Measurements from ENCODE around the gene CMC1. TPM values are rescaled to one million over a fixed set of nuclear protein-coding genes. Genes with fewer than 3 reads are reported as not detected.
"Not testable (repeated sequence)": the region's sequence is repeated elsewhere in the genome, so short reads cannot be mapped to it uniquely, and the experiment has no call there.

Gene CMC1
- total RNA-seq, 6 donors from 2014 or later = 4.6 to 20.7 (median 14.1) TPM

GRCh38 chr3:28267984-28268849 is 26.8 kb downstream of the CMC1 start:
- peak in 1 of 2 donors; percentile 33 for DNase-seq
- TF ChIP-seq POLR2A (IDR thresholded peaks at IDR 0.05) = no peak
- no peak for TF ChIP-seq EP300 (IDR thresholded peaks at IDR 0.05)
- no peak for TF ChIP-seq CTCF (IDR thresholded peaks at IDR 0.05)
- peaks cover 0 to 26% (median 1%) of the 10 kb centered on the region in 4 donors for H3K36me3 ChIP-seq
- H3K27ac ChIP-seq = no peak overlapping the region
- H3K27me3 ChIP-seq = no peaks in the 10 kb centered on the region
- WGBS, 2 donors = 66 to 70% methylated on average over 5 of the region's 5 CpGs
- peaks cover 0 to 7% (median 6%) of the 10 kb centered on the region in 4 donors for H3K9me3 ChIP-seq
- no peak for ATAC-seq (ENCODE audit: low FRiP score in 2 of 2)
- H3K4me3 ChIP-seq = no peak overlapping the region
- no peaks in the 10 kb centered on the region for H3K4me1 ChIP-seq

- Histone ChIP-seq H3K36me3 (peaks cover 0 to 23% (median 1%) of the 10 kb centered on the region in 4 donors), H3K9me3 (peaks cover 0 to 15% (median 9%) of the 10 kb centered on the region in 4 donors), H3K27me3 (no peaks in the 10 kb centered on the region), H3K4me3 (no peak overlapping the region), H3K4me1 (no peaks in the 10 kb centered on the region), H3K27ac (no peak overlapping the region)
- WGBS, 2 donors = 75 to 85% methylated on average over 1 of the region's 1 CpG
- DNase-seq (no peak), ATAC-seq (ENCODE audit: low FRiP score in 2 of 2) (no peak)
- no peak for TF ChIP-seq EP300 (IDR thresholded peaks at IDR 0.05)
- no peak for TF ChIP-seq POLR2AphosphoS5 (IDR thresholded peaks at IDR 0.05)
- TF ChIP-seq CTCF (IDR thresholded peaks at IDR 0.05) = no peak
- no peak for TF ChIP-seq POLR2A (IDR thresholded peaks at IDR 0.05)
These were observed 27.6 kb downstream of the CMC1 start for GRCh38 chr3:28268989-28269388.

- H3K36me3 ChIP-seq = peaks cover 0 to 23% (median 0%) of the 10 kb centered on the region in 4 donors
- H3K27me3 ChIP-seq; DNase-seq; ATAC-seq (ENCODE audit: low FRiP score in 2 of 2); H3K4me1 ChIP-seq; H3K27ac ChIP-seq; H3K4me3 ChIP-seq: not testable (repeated sequence)
- H3K9me3 ChIP-seq = peaks cover 0 to 15% (median 9%) of the 10 kb centered on the region in 4 donors
- WGBS, 2 donors = 97 to 100% methylated on average over 2 of the region's 2 CpGs
These were observed 28.5 kb downstream of the CMC1 start for GRCh38 chr3:28269884-28270283.

- Histone ChIP-seq H3K27ac (no peak overlapping the region), H3K9me3 (peaks cover 0 to 15% (median 9%) of the 10 kb centered on the region in 4 donors), H3K4me1 (peaks cover 0 to under 1% (median 0%) of the 10 kb centered on the region in 4 donors), H3K4me3 (no peak overlapping the region), H3K36me3 (peaks cover 0 to 29% (median 2%) of the 10 kb centered on the region in 4 donors), H3K27me3 (no peaks in the 10 kb centered on the region)
- DNase-seq (no peak), ATAC-seq (ENCODE audit: low FRiP score in 2 of 2) (no peak)
- no peak for TF ChIP-seq EP300 (IDR thresholded peaks at IDR 0.05)
- no peak for TF ChIP-seq POLR2AphosphoS5 (IDR thresholded peaks at IDR 0.05)
- TF ChIP-seq CTCF (IDR thresholded peaks at IDR 0.05) = no peak
- no peak for TF ChIP-seq POLR2A (IDR thresholded peaks at IDR 0.05)
These were observed 32.4 kb downstream of the CMC1 start for GRCh38 chr3:28273837-28274236.

- WGBS, 2 donors = 62 to 71% methylated on average over 2 of the region's 2 CpGs
- Histone ChIP-seq H3K36me3 (peaks cover 0 to 12% (median 2%) of the 10 kb centered on the region in 4 donors), H3K27me3 (no peaks in the 10 kb centered on the region), H3K9me3 (peaks cover 0 to under 1% (median 0%) of the 10 kb centered on the region in 4 donors), H3K4me1 (peaks cover 0 to 6% (median 2%) of the 10 kb centered on the region in 4 donors), H3K27ac (no peak overlapping the region), H3K4me3 (no peak overlapping the region)
- TF ChIP-seq POLR2A (IDR thresholded peaks at IDR 0.05) (no peak), CTCF (IDR thresholded peaks at IDR 0.05) (no peak), EP300 (IDR thresholded peaks at IDR 0.05) (no peak), POLR2AphosphoS5 (IDR thresholded peaks at IDR 0.05) (no peak)
- no peak for ATAC-seq (ENCODE audit: low FRiP score in 2 of 2)
- DNase-seq = no peak
These were observed 37.5 kb downstream of the CMC1 start for GRCh38 chr3:28278918-28279317.

Measured in upper lobe of left lung (tissue), 6 donors.